PC-3 (cell line): ENCODE measurements around the gene ROBO2. TPM values are rescaled to one million over a fixed set of nuclear protein-coding genes. Genes with fewer than 3 reads are reported as not detected.

Source experiments
- ATAC-seq: fragments of 200-7000 bp; cut with Tn5 transposase; 2 replicates; pipeline ENCODE4 v1.9.1; 2020; ENCODE audit warnings: mild to moderate bottlenecking, moderate library complexity
- BruUV-seq: library from RNA; stranded (reverse); fragments of 400-500 nt; replicated peaks from 2 replicates; lab custom pipeline; 2021; lab: Mats Ljungman, UMichigan
- CTCF ChIA-PET: fragments of 300-600 bp; sonication (Branson Sonifier 250); formaldehyde crosslinking; loops from one replicate; lab custom pipeline; 2022; ENCODE audit warnings: antibody characterized with exemption; lab: Charles Lee
- POLR2A ChIA-PET: fragments of 300-600 bp; sonication (Branson Sonifier 250); formaldehyde crosslinking; loops from one replicate; lab custom pipeline; 2022; ENCODE audit warnings: antibody characterized with exemption; ENCODE audit not compliant: unreplicated experiment; lab: Charles Lee
- DNase-seq: peaks from one replicate; pipeline ENCODE4 v3.0.0-alpha.2; 2015
- H2AFZ ChIP-seq: fragments of 300-600 bp; sonication (generic); 2 replicates; pipeline ENCODE4 v1.6.0; 2016; ENCODE audit warnings: antibody characterized with exemption, low read length
- H3F3A ChIP-seq: fragments of 300-600 bp; sonication (generic); one replicate; pipeline ENCODE4 v1.6.0; 2017; ENCODE audit warnings: antibody characterized with exemption, low read length, control low read depth, mild to moderate bottlenecking; ENCODE audit not compliant: unreplicated experiment
- H3K27ac ChIP-seq: fragments of 300-600 bp; sonication (generic); 2 replicates; pipeline ENCODE4 v1.5.1; 2016; ENCODE audit warnings: mild to moderate bottlenecking, low read length
- H3K27me3 ChIP-seq: fragments of 300-600 bp; sonication (generic); 2 replicates; pipeline ENCODE4 v1.6.1; 2016; ENCODE audit warnings: low read length, mixed read lengths
- H3K36me3 ChIP-seq: fragments of 300-600 bp; sonication (generic); 2 replicates; pipeline ENCODE4 v1.6.1; 2016; ENCODE audit warnings: low read depth, mixed run types, low read length, mixed read lengths
- H3K4me1 ChIP-seq: fragments of 300-600 bp; sonication (generic); 2 replicates; pipeline ENCODE4 v1.5.1; 2016; ENCODE audit warnings: low read length; ENCODE audit not compliant: insufficient read depth
- H3K4me2 ChIP-seq: fragments of 300-600 bp; sonication (generic); 2 replicates; pipeline ENCODE4 v1.6.0; 2016; ENCODE audit warnings: low read length
- H3K4me3 ChIP-seq: fragments of 300-600 bp; sonication (generic); 2 replicates; pipeline ENCODE4 v1.5.1; 2016; ENCODE audit warnings: mild to moderate bottlenecking, low read length, mixed read lengths
- H3K79me2 ChIP-seq: fragments of 300-600 bp; sonication (generic); 2 replicates; pipeline ENCODE4 v1.6.1; 2017; ENCODE audit warnings: low read length, mixed read lengths
- H3K9ac ChIP-seq: fragments of 300-600 bp; sonication (generic); 2 replicates; pipeline ENCODE4 v1.6.0; 2016; ENCODE audit warnings: mild to moderate bottlenecking, low read length
- H3K9me2 ChIP-seq: fragments of 300-600 bp; sonication (generic); replicated peaks from 2 replicates; pipeline ENCODE4 v1.6.1; 2016; ENCODE audit warnings: mixed run types, low read length, mixed read lengths
- H3K9me3 ChIP-seq: fragments of 300-600 bp; sonication (generic); 2 replicates; pipeline ENCODE4 v1.6.1; 2016; ENCODE audit warnings: low read length, mixed read lengths
- H4K20me1 ChIP-seq: fragments of 300-600 bp; sonication (generic); 2 replicates; pipeline ENCODE4 v1.6.1; 2016; ENCODE audit warnings: low read length, mixed read lengths
- EZH2 ChIP-seq: fragments of 300-600 bp; sonication (generic); IDR thresholded peaks from one replicate; pipeline ENCODE4 v1.6.1; 2017; ENCODE audit warnings: antibody characterized with exemption, mild to moderate bottlenecking, low read length; ENCODE audit not compliant: unreplicated experiment
- EZH2phosphoT487 ChIP-seq: fragments of 300-600 bp; sonication (generic); IDR thresholded peaks from 2 replicates; pipeline ENCODE4 v1.6.1; 2018; ENCODE audit warnings: mild to moderate bottlenecking, antibody characterized with exemption, low read length, borderline replicate concordance
- intact Hi-C: fragments of 100-400 bp; cut with micrococcal nuclease; formaldehyde crosslinking; loops from 2 replicates; pipeline ENCODE4 v1.9.0; 2023
- total RNA-seq: library from RNA; depleted of rRNA; stranded (reverse); fragments of >200 nt; gene quantifications from 2 replicates; pipeline ENCODE4 v1.2.3, GENCODE V29; 2014
- TF ChIP-seq, protein P1 (sequence below): fragments of 300-600 bp; sonication (generic); conservative IDR thresholded peaks from 2 replicates; pipeline ENCODE4 v1.5.1; 2017; ENCODE audit warnings: antibody characterized with exemption, low read depth, mild to moderate bottlenecking, low read length

ROBO2 gene
- total RNA-seq, 1 experiment from 2014 or later = not detected

DNA sequence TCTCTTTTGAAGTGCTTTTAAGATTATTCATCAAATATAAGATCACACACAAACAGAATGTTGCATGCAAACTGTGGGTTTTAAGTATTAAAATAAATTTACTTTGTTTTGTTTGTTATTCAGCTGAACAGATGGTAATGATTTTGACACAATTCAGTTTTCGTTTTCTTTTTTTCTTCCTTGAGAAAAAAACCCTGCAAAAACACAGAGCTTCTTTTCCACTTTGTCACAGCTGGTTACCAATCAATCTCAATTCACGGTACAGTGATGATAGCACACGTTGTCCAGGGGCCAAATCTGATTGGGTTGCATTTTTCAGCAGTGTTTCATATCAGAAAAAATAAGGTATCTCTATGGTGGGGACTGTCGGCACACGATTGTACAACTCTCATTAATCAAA lies 473.6 kb downstream of the ROBO2 start:
- Histone ChIP-seq H2AFZ (0 out of 2 replicates have a peak overlapping the region, but pooled peaks have one; percentile 24), H3K4me2 (peak overlapping the region; percentile 23; the same call in 1 of the 2 replicates), H3K4me3 (no peak overlapping the region), H3K4me1 (peaks cover 5% of the 10 kb centered on the region; the same call in 1 of the 2 replicates), H3K27me3 (no peaks in the 10 kb centered on the region), H3K79me2 (no peaks in the 10 kb centered on the region), H3F3A (no peaks in the 10 kb centered on the region), H3K9me2 (no peaks in the 10 kb centered on the region), H3K9me3 (no peaks in the 10 kb centered on the region), H4K20me1 (no peaks in the 10 kb centered on the region), H3K9ac (no peak overlapping the region), H3K36me3 (no peaks in the 10 kb centered on the region), H3K27ac (no peak overlapping the region)
- ChIA-PET POLR2A (no interaction called here), CTCF (no interaction called here)
- no peak for DNase-seq
- intact Hi-C loops = no loop called here
- ATAC-seq = no peak
- TF ChIP-seq, protein P1, sequence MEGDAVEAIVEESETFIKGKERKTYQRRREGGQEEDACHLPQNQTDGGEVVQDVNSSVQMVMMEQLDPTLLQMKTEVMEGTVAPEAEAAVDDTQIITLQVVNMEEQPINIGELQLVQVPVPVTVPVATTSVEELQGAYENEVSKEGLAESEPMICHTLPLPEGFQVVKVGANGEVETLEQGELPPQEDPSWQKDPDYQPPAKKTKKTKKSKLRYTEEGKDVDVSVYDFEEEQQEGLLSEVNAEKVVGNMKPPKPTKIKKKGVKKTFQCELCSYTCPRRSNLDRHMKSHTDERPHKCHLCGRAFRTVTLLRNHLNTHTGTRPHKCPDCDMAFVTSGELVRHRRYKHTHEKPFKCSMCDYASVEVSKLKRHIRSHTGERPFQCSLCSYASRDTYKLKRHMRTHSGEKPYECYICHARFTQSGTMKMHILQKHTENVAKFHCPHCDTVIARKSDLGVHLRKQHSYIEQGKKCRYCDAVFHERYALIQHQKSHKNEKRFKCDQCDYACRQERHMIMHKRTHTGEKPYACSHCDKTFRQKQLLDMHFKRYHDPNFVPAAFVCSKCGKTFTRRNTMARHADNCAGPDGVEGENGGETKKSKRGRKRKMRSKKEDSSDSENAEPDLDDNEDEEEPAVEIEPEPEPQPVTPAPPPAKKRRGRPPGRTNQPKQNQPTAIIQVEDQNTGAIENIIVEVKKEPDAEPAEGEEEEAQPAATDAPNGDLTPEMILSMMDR = no peak
- TF ChIP-seq EZH2phosphoT487 (no peak), EZH2 (no peak)
- no TSS peak for BruUV-seq

DNA sequence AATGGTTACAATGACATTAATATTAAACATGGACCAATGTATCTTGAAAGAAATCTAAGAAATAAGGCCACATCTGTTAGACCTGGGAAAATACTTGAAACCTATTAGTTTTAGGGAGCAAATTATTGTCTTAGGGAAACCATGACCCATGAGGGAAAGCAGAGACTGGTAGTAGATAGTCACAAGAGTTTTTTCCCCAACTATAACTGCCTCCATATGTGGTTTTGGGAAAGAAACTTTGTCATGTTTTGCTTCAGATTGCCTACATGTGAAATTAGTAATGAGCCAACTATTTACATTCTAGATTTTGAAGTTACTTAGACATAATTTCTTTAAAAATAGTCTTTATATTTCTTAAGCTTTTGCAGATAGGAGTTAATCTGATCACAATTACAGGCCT lies 474.9 kb downstream of the ROBO2 start:
- no peaks in the 10 kb centered on the region for H3K9me3 ChIP-seq
- CTCF ChIA-PET = interaction anchor here (0.6 kb wide), 1 partner anchor 1502 kb away, joined by 4 read pairs; no protein-coding TSS in a partner anchor
- no peak overlapping the region for H3K4me3 ChIP-seq
- no peaks in the 10 kb centered on the region for H3K9me2 ChIP-seq
- H3K27ac ChIP-seq = no peak overlapping the region
- intact Hi-C loops = no loop called here
- no peaks in the 10 kb centered on the region for H4K20me1 ChIP-seq
- no peak overlapping the region for H2AFZ ChIP-seq
- BruUV-seq = no TSS peak
- TF ChIP-seq, protein P1 = no peak
- TF ChIP-seq EZH2 = no peak
- no peak for TF ChIP-seq EZH2phosphoT487
- no peaks in the 10 kb centered on the region for H3F3A ChIP-seq
- DNase-seq (no peak), ATAC-seq (no peak)
- H3K27me3 ChIP-seq = no peaks in the 10 kb centered on the region
- no peaks in the 10 kb centered on the region for H3K36me3 ChIP-seq
- POLR2A ChIA-PET = no interaction called here
- no peak overlapping the region for H3K9ac ChIP-seq
- H3K4me2 ChIP-seq = no peak overlapping the region
- peaks cover 5% of the 10 kb centered on the region; the same call in 1 of the 2 replicates for H3K4me1 ChIP-seq
- H3K79me2 ChIP-seq = no peaks in the 10 kb centered on the region

DNA sequence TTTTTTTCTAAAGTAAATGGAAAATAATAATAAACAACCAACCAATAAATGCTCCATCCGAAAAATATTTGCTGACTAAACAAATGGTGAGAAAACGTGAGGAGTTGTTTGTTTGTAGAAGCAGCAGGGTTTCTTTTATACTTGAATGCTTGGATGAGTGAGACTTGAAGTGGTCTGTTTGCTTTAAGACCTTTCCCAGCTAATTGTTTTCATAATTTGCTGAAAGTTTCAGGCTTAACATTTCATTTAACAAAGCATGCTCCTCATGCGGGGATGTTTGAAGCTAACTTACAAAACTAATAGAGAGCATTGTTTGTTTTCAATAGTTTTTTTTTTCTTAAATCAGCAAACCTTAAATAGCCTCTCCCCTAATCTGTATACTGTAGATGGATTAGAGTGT lies 484.6 kb downstream of the ROBO2 start:
- no peak overlapping the region for H3K4me2 ChIP-seq
- H3K79me2 ChIP-seq = no peaks in the 10 kb centered on the region
- no peak for ATAC-seq
- CTCF ChIA-PET = no interaction called here
- H3K27ac ChIP-seq = no peak overlapping the region
- no peaks in the 10 kb centered on the region; the same call in 1 of the 2 replicates for H3K4me1 ChIP-seq
- no peak for DNase-seq
- POLR2A ChIA-PET = no interaction called here
- intact Hi-C loops = no loop called here
- no peaks in the 10 kb centered on the region for H3K9me2 ChIP-seq
- no TSS peak for BruUV-seq
- H3K4me3 ChIP-seq = no peak overlapping the region
- H3F3A ChIP-seq = no peaks in the 10 kb centered on the region
- H2AFZ ChIP-seq = no peak overlapping the region
- H3K36me3 ChIP-seq = no peaks in the 10 kb centered on the region
- no peak overlapping the region for H3K9ac ChIP-seq
- H3K9me3 ChIP-seq = no peaks in the 10 kb centered on the region
- no peaks in the 10 kb centered on the region for H4K20me1 ChIP-seq
- TF ChIP-seq EZH2 = no peak
- TF ChIP-seq, protein P1 = no peak
- no peak for TF ChIP-seq EZH2phosphoT487
- no peaks in the 10 kb centered on the region; the same call in 1 of the 2 replicates for H3K27me3 ChIP-seq
